HG02571 (cell line): ENCODE data around the gene FAS.
"Not testable (repeated sequence)": the region's sequence is repeated elsewhere in the genome, so short reads cannot be mapped to it uniquely, and the experiment has no call there.

Experiments used
- ATAC-seq: cut with Tn5 transposase; IDR thresholded peaks from one replicate; pipeline ENCODE4 v1.9.1; 2021; ENCODE audit warnings: mild to moderate bottlenecking, moderate library complexity; ENCODE audit not compliant: unreplicated experiment

Gene FAS

GRCh38 chr10:88991899-88992320 is 1.3 kb downstream of the FAS start:
- no peak for ATAC-seq

GRCh38 chr10:88992921-88993524 is 2.4 kb downstream of the FAS start:
- ATAC-seq: no peak

- ATAC-seq: no peak
These were observed 3.4 kb downstream of the FAS start for GRCh38 chr10:88994019-88994418.

GRCh38 chr10:88995156-88995876 is 4.7 kb downstream of the FAS start:
- ATAC-seq: no peak

GRCh38 chr10:88996927-88997326 is 6.3 kb downstream of the FAS start:
- no peak for ATAC-seq

GRCh38 chr10:88999625-89000024 is 9.0 kb downstream of the FAS start:
- no peak for ATAC-seq

GRCh38 chr10:89001024-89001728 is 10.6 kb downstream of the FAS start:
- no peak for ATAC-seq

GRCh38 chr10:89001729-89002072 is 11.1 kb downstream of the FAS start:
- ATAC-seq: no peak

GRCh38 chr10:89002226-89002978 is 11.8 kb downstream of the FAS start:
- no peak for ATAC-seq

- no peak for ATAC-seq
These were observed 12.7 kb downstream of the FAS start for GRCh38 chr10:89003344-89003743.

GRCh38 chr10:89007129-89007893 is 16.7 kb downstream of the FAS start:
- ATAC-seq: no peak

GRCh38 chr10:89018700-89019346 is 28.2 kb downstream of the FAS start:
- ATAC-seq: not testable (repeated sequence)

- no peak for ATAC-seq
These were observed 29.1 kb downstream of the FAS start for GRCh38 chr10:89019569-89020327.

GRCh38 chr10:89021526-89021925 is 30.9 kb downstream of the FAS start:
- ATAC-seq: not testable (repeated sequence)

GRCh38 chr10:89022734-89023133 is 32.1 kb downstream of the FAS start:
- no peak for ATAC-seq

GRCh38 chr10:89025453-89025852 is 34.9 kb downstream of the FAS start:
- ATAC-seq: no peak

- no peak for ATAC-seq
These were observed 38.6 kb downstream of the FAS start for GRCh38 chr10:89029181-89029580.

- ATAC-seq: no peak
These were observed 39.3 kb downstream of the FAS start for GRCh38 chr10:89029785-89030437.

- no peak for ATAC-seq
These were observed 40.2 kb downstream of the FAS start for GRCh38 chr10:89030791-89031190.
